Tibial nerve (tissue), 4 donors: ENCODE results near the gene TMC8. TPM values are rescaled to one million over a fixed set of nuclear protein-coding genes. Genes with fewer than 3 reads are reported as not detected.

Experiments
- DNase-seq, 2 donors: peaks; one replicate each; pipeline ENCODE4 v3.0.0-alpha.2; 2019; ENCODE audit warnings: low spot score in 2 of 2
- H3K27ac ChIP-seq, 4 donors: fragments of 200-600 bp; sonication (generic) in 3 of 4; one replicate each; pipeline ENCODE4 v1.5.1; 2017 to 2019; ENCODE audit warnings: mild to moderate bottlenecking in 1 of 4
- H3K27me3 ChIP-seq, 2 donors: fragments of 200-600 bp; sonication (generic) in 1 of 2; one replicate each; pipeline versions ENCODE4 v1.5.1 to v1.6.0; 2017 to 2019
- H3K36me3 ChIP-seq, 3 donors: fragments of 200-600 bp; sonication (generic); one replicate each; pipeline ENCODE4 v1.5.1; 2018 to 2019
- H3K4me1 ChIP-seq, 4 donors: fragments of 200-600 bp; sonication (generic) in 3 of 4; one replicate each; pipeline ENCODE4 v1.5.1; 2017 to 2019
- H3K4me3 ChIP-seq, 4 donors: fragments of 200-600 bp; sonication (generic) in 3 of 4; one replicate each; pipeline ENCODE4 v1.5.1; 2017 to 2019; ENCODE audit warnings: mild to moderate bottlenecking in 1 of 4, moderate library complexity in 1 of 4
- H3K9me3 ChIP-seq, 4 donors: fragments of 200-600 bp; sonication (generic) in 3 of 4; one replicate each; pipeline ENCODE4 v1.5.1; 2017 to 2019
- CTCF ChIP-seq, 5 experiments: fragments of 200-600 bp in 3 of 5; fragments of 450-650 bp in 2 of 5; sonication (generic) in 3 of 5; IDR thresholded peaks; one replicate each; pipeline ENCODE4 v1.5.1; 2016 to 2019; ENCODE audit warnings: antibody characterized with exemption in 5 of 5, mild to moderate bottlenecking in 3 of 5, moderate library complexity in 2 of 5
- EP300 ChIP-seq, 2 donors: sonication (generic); formaldehyde crosslinking; IDR thresholded peaks; one replicate each; pipeline ENCODE4 v1.6.1; 2017; ENCODE audit warnings: antibody characterized with exemption in 2 of 2, mild to moderate bottlenecking in 1 of 2
- POLR2A ChIP-seq, 2 donors: fragments of 450-650 bp; IDR thresholded peaks; one replicate each; pipeline ENCODE4 v1.6.1; 2017; ENCODE audit warnings: antibody characterized with exemption in 2 of 2, mild to moderate bottlenecking in 2 of 2, moderate library complexity in 2 of 2
- WGBS, 2 donors: methylation state at CpG; one replicate each; pipeline ENCODE4 v1.1.5; 2018; 5-methylcytosine and 5-hydroxymethylcytosine counted together
- total RNA-seq, 4 donors: library from RNA; depleted of rRNA; stranded (reverse); fragments of >200 nt; gene quantifications; one replicate each; pipeline ENCODE4 v1.1.0, GENCODE V29; 2016

The TMC8 gene
- total RNA-seq, 4 donors from 2014 or later = 5.2 to 18.3 (median 6.7) TPM

GRCh38 chr17:78125976-78126894, 4.3 kb upstream of the TMC8 start:
- no peak for DNase-seq
- Histone ChIP-seq H3K4me3 (peak overlapping the region in 2 of 4 donors; percentile 3 to 10), H3K36me3 (peaks cover 0 to 40% (median 7%) of the 10 kb centered on the region in 3 donors), H3K27me3 (no peaks in the 10 kb centered on the region), H3K27ac (peak overlapping the region; percentile 75 to 93 (median 92)), H3K4me1 (peaks cover 0 to 92% (median 56%) of the 10 kb centered on the region in 4 donors), H3K9me3 (no peaks in the 10 kb centered on the region)
- 38 to 50% methylated on average over 20 to 21 of the region's 25 CpGs for WGBS, 2 donors
- TF ChIP-seq EP300 (IDR thresholded peaks at IDR 0.05) (no peak), POLR2A (IDR thresholded peaks at IDR 0.05) (no peak)

GRCh38 chr17:78126895-78127238, 3.7 kb upstream of the TMC8 start:
- no peak for TF ChIP-seq EP300 (IDR thresholded peaks at IDR 0.05)
- TF ChIP-seq CTCF (IDR thresholded peaks at IDR 0.05) = no peak
- TF ChIP-seq POLR2A (IDR thresholded peaks at IDR 0.05) = no peak
- Histone ChIP-seq H3K36me3 (peaks cover 0 to 34% (median 7%) of the 10 kb centered on the region in 3 donors), H3K4me1 (peaks cover 0 to 92% (median 62%) of the 10 kb centered on the region in 4 donors), H3K4me3 (peak overlapping the region in 3 of 4 donors; percentile 65 to 86 (median 84)), H3K27ac (peak overlapping the region; percentile 75 to 93 (median 92)), H3K27me3 (no peaks in the 10 kb centered on the region), H3K9me3 (no peaks in the 10 kb centered on the region)
- 33 to 37% methylated on average over 5 of the region's 6 CpGs for WGBS, 2 donors
- no peak for DNase-seq

GRCh38 chr17:78127239-78127887, 3.2 kb upstream of the TMC8 start:
- WGBS, 2 donors = 7 to 8% methylated on average over 14 to 25 of the region's 25 CpGs
- peak; percentile 17 to 41 for TF ChIP-seq POLR2A (IDR thresholded peaks at IDR 0.05)
- peak; percentile 64 to 85 for TF ChIP-seq EP300 (IDR thresholded peaks at IDR 0.05)
- TF ChIP-seq CTCF (IDR thresholded peaks at IDR 0.05) = no peak
- H3K4me1 ChIP-seq = peaks cover 0 to 92% (median 64%) of the 10 kb centered on the region in 4 donors
- DNase-seq = peak; percentile 30 to 37
- peaks cover 0 to 29% (median 7%) of the 10 kb centered on the region in 3 donors for H3K36me3 ChIP-seq
- H3K27ac ChIP-seq = peak overlapping the region; percentile 75 to 93 (median 92)
- H3K27me3 ChIP-seq = no peaks in the 10 kb centered on the region
- H3K4me3 ChIP-seq = peak overlapping the region; percentile 65 to 86 (median 76)
- H3K9me3 ChIP-seq = no peaks in the 10 kb centered on the region

GRCh38 chr17:78127888-78128550, 2.6 kb upstream of the TMC8 start:
- 0 to 2% methylated on average over 24 to 27 of the region's 39 CpGs for WGBS, 2 donors
- Histone ChIP-seq H3K36me3 (peaks cover 0 to 22% (median 6%) of the 10 kb centered on the region in 3 donors), H3K27ac (peak overlapping the region; percentile 75 to 93 (median 92)), H3K4me1 (peaks cover 0 to 92% (median 64%) of the 10 kb centered on the region in 4 donors), H3K4me3 (peak overlapping the region; percentile 65 to 86 (median 76)), H3K9me3 (no peaks in the 10 kb centered on the region), H3K27me3 (no peaks in the 10 kb centered on the region)
- DNase-seq = no peak
- no peak for TF ChIP-seq EP300 (IDR thresholded peaks at IDR 0.05)
- TF ChIP-seq POLR2A (IDR thresholded peaks at IDR 0.05) = no peak
- TF ChIP-seq CTCF (IDR thresholded peaks at IDR 0.05) = no peak
